Uterus (tissue), 2 donors: ENCODE results near the gene ACTRT2.

ENCODE experiments used
- POLR2A ChIP-seq, 2 donors: fragments of 450-650 bp; IDR thresholded peaks; one replicate each; pipeline ENCODE4 v1.6.1; 2016; ENCODE audit warnings: antibody characterized with exemption in 2 of 2, mild to moderate bottlenecking in 1 of 2, moderate library complexity in 1 of 2
- TF ChIP-seq, protein P1 (sequence below), 4 experiments: fragments of 200-600 bp in 2 of 4; fragments of 450-650 bp in 2 of 4; sonication (generic) in 2 of 4; IDR thresholded peaks; one replicate each; pipeline ENCODE4 v1.5.1; 2016 to 2019; ENCODE audit warnings: antibody characterized with exemption in 4 of 4, mild to moderate bottlenecking in 2 of 4, moderate library complexity in 1 of 4

DNA sequence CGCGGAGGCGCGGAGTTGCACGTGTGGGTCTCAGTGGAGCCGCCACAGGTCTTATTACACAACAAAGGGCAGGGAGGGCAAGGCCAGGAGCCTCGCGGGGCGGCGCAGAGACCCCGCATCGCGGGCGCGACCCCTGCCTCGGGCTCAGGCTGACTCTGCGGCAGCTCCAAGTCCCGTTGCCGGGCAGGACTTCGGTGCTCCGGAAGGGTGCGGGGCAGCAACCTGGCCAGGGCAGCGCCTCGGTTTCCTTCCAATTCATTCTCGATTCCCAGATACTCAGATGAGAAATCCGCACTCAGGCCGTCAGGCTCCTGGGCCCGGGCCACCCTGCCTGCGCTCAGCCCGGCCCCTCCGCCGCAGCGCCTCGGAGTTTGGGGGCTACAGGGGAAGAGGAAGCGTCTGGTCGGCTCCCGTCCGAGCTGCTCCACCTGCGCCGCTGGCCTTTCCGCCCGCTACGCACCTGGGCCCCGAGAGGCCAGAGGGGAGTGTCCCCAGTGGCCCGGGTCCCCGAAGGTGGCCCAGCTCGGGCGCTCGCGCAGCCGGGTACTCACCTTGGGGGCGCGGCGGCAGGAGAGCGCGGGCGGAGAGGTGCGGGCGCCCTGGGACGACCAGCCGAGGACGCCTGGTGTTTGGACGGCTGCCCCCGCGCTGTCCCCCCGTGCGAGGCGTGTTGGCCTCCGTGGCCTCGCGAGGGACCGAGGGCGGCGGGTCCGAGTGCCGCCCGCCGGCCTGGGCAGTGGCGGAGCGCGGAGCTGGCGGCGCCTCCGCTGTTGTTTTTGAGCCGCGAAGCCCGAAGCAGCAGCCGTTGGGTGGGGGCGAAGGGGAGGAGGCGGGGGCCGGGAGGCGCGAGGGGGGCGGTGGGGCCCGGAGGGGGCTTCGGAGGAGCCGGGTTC is 46.6 kb downstream of the ACTRT2 start:
- TF ChIP-seq, protein P1, sequence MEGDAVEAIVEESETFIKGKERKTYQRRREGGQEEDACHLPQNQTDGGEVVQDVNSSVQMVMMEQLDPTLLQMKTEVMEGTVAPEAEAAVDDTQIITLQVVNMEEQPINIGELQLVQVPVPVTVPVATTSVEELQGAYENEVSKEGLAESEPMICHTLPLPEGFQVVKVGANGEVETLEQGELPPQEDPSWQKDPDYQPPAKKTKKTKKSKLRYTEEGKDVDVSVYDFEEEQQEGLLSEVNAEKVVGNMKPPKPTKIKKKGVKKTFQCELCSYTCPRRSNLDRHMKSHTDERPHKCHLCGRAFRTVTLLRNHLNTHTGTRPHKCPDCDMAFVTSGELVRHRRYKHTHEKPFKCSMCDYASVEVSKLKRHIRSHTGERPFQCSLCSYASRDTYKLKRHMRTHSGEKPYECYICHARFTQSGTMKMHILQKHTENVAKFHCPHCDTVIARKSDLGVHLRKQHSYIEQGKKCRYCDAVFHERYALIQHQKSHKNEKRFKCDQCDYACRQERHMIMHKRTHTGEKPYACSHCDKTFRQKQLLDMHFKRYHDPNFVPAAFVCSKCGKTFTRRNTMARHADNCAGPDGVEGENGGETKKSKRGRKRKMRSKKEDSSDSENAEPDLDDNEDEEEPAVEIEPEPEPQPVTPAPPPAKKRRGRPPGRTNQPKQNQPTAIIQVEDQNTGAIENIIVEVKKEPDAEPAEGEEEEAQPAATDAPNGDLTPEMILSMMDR (IDR thresholded peaks at IDR 0.05), result no peak
- TF ChIP-seq POLR2A (IDR thresholded peaks at IDR 0.05), result no peak
